OCI-LY7 (cell line): ENCODE results near the gene KIAA1958.

ENCODE experiments used
- CTCF ChIP-seq: fragments of 200-600 bp; sonication (generic); conservative IDR thresholded peaks from 2 replicates; pipeline ENCODE4 v1.5.1; 2014; ENCODE audit warnings: mild to moderate bottlenecking, antibody characterized with exemption, low read length, moderate library complexity, mixed read lengths
- EZH2phosphoT487 ChIP-seq: fragments of 200-600 bp; sonication (generic); IDR thresholded peaks from 2 replicates; pipeline ENCODE4 v1.6.1; 2018; ENCODE audit warnings: low read depth, borderline replicate concordance, mild to moderate bottlenecking, mixed run types, antibody characterized with exemption, low read length, moderate library complexity, mixed read lengths

GRCh38 chr9:112647596-112647995, 161.0 kb downstream of the KIAA1958 start:
- TF ChIP-seq CTCF: no peak
- TF ChIP-seq EZH2phosphoT487: no peak
